ENCODE results near the gene NOL3. TPM values are rescaled to one million over a fixed set of nuclear protein-coding genes. Genes with fewer than 3 reads are reported as not detected.
A peak's percentile ranks its signal among the peaks of the same experiment; 100 is the strongest.

The NOL3 gene
- total RNA-seq, 6 experiments from 2014 or later: 21.5 to 44.3 (median 28.1) TPM

DNA sequence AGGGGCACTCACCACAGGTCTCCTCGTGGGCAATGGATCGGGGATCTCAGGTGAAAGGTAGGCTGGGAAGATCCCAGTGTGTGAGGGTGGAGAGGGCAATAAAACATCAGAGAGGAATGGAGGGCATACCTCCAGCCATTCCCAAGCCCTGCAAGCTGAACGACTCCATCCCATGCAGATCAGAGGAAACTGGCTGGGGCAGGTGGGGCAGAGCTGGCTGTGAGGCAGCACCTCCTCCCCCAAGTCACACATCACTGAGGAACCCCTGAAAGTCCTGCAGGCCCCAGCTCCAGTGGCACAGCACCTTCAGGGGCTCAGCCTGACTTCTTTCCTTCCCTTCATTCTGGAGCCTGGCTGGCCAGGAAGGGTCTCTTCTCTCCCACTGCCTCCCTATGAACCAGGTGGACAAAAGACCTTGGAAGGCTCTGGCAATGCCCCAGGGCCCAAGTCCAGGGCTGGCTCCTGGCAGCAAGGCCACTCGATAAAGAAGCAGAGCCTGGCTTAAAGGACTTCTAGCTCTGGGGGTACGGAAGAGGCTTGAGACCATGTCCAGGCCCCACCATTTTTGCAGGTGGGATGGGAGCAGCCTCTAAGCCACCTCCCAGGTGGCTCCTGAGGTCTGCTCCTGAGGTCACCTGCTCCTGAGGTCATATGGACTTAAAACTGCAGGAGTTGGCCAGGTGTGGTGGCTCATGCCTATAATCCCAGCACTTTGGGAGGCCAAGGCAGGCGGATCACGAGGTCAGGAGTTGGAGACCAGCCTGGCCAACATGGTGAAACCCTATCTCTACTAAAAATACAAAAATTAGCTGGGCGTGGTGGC, 43.1 kb downstream of the NOL3 start:
- intact Hi-C loops (cut with DNase I): no loop called here
- no peak for ATAC-seq
- H3K4me1 ChIP-seq: peaks cover 0 to 31% (median 8%) of the 10 kb centered on the region in 4 donors
- no peak overlapping the region for H3K27ac ChIP-seq
- TF ChIP-seq POLR2A (IDR thresholded peaks at IDR 0.05) (no peak), CTCF (IDR thresholded peaks at IDR 0.05) (no peak)
- no peak overlapping the region for H3K4me3 ChIP-seq
- no peaks in the 10 kb centered on the region for H3K27me3 ChIP-seq
- H3K36me3 ChIP-seq: no peaks in the 10 kb centered on the region
- H3K9me3 ChIP-seq: no peaks in the 10 kb centered on the region
- DNase-seq: no peak
- WGBS (ENCODE audit: insufficient coverage, low coverage, low lambda C conversion rate, missing lambda C conversion rate): 44% methylated on average over 3 of the region's 8 CpGs

DNA sequence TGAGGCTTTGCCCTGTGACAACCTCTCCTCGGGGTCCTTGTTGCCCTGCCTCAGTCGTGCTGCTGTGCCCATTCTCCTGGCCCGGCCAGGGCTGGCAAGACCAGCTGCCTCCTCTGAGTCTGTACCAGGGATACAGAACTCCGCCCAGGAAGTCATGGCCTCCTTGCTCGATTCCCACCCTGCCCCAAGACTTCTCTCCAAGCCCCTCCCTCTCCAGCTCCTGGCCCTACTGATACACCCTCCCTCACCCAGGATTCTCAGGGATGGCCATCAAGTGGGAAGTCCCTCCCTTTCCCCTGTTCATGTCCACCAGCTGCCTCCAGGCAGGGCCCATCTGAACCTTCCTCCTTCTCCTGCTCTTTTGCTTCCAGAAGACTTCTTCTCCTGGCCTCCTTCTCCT, 45.4 kb downstream of the NOL3 start:
- WGBS (ENCODE audit: insufficient coverage, low coverage, low lambda C conversion rate, missing lambda C conversion rate): 94% methylated on average over 5 of the region's 5 CpGs
- H3K36me3 ChIP-seq: no peaks in the 10 kb centered on the region
- no peaks in the 10 kb centered on the region for H3K9me3 ChIP-seq
- intact Hi-C loops (cut with DNase I): no loop called here
- H3K27me3 ChIP-seq: no peaks in the 10 kb centered on the region
- DNase-seq (no peak), ATAC-seq (no peak)
- no peak overlapping the region for H3K4me3 ChIP-seq
- H3K27ac ChIP-seq: no peak overlapping the region
- peaks cover 0 to 21% (median 8%) of the 10 kb centered on the region in 4 donors for H3K4me1 ChIP-seq
- TF ChIP-seq CTCF (IDR thresholded peaks at IDR 0.05) (no peak), POLR2A (IDR thresholded peaks at IDR 0.05) (no peak)

GRCh38 chr16:67216612-67217490, 46.5 kb downstream of the NOL3 start:
- H3K4me3 ChIP-seq: no peak overlapping the region
- peak overlapping the region in 1 of 3 donors; percentile 7 for H3K27ac ChIP-seq
- DNase-seq (peak in 1 of 3 donors; percentile 67), ATAC-seq (peak; percentile 67 to 80 (median 77))
- H3K36me3 ChIP-seq: no peaks in the 10 kb centered on the region
- H3K4me1 ChIP-seq: peaks cover 0 to 17% (median 8%) of the 10 kb centered on the region in 4 donors
- no peak for TF ChIP-seq CTCF (IDR thresholded peaks at IDR 0.05)
- TF ChIP-seq POLR2A (IDR thresholded peaks at IDR 0.05): no peak
- intact Hi-C loops (cut with DNase I): no loop called here
- 65% methylated on average over 16 of the region's 18 CpGs for WGBS (ENCODE audit: insufficient coverage, low coverage, low lambda C conversion rate, missing lambda C conversion rate)
- no peaks in the 10 kb centered on the region for H3K27me3 ChIP-seq
- H3K9me3 ChIP-seq: no peaks in the 10 kb centered on the region

- Histone ChIP-seq H3K36me3 (peaks cover 0 to 7% (median 0%) of the 10 kb centered on the region in 4 donors), H3K4me3 (no peak overlapping the region), H3K27me3 (no peaks in the 10 kb centered on the region), H3K9me3 (no peaks in the 10 kb centered on the region), H3K27ac (peak overlapping the region in 1 of 3 donors; percentile 35), H3K4me1 (peaks cover 0 to 27% (median 3%) of the 10 kb centered on the region in 4 donors)
- TF ChIP-seq POLR2A (IDR thresholded peaks at IDR 0.05) (no peak), CTCF (IDR thresholded peaks at IDR 0.05) (no peak)
- intact Hi-C loops (cut with DNase I): no loop called here
- DNase-seq (no peak), ATAC-seq (peak in 3 of 4 donors; percentile 28 to 70 (median 43))
- WGBS (ENCODE audit: insufficient coverage, low coverage, low lambda C conversion rate, missing lambda C conversion rate): 14% methylated on average over 3 of the region's 3 CpGs
These were observed 53.7 kb downstream of the NOL3 start for GRCh38 chr16:67223992-67224391.

MicroRNA genes within 50 kb of the gene (microRNA counts, 767-probe panel; counts per million panel counts)
- 237 counts per million for microRNA hsa-miR-328

Small RNA genes lying within 50 kb of the gene (microRNA-seq; reads per million reads assigned to microRNA genes)
- 170 to 199 reads per million in 2 donors for gene MIR328

Small RNA genes lying within 50 kb of the gene (small RNA-seq; reads per million reads assigned to genes)
- 2.5 to 4.7 reads per million in 2 experiments for gene MIR328

Other genes starting within 250 kb of the NOL3 start
- gene RRAD, start 245.0 kb upstream of the NOL3 start, total RNA-seq: 1 to 10 TPM in 3 of 6 experiments, under 1 TPM in 2, not detected in 1; 0.51 to 7.7 (median 3.0) TPM
- gene CIAO2B, start 236.1 kb upstream of the NOL3 start, total RNA-seq: 100 to 1,000 TPM in 2 of 6 experiments, 10 to 100 TPM in 4; 40.6 to 111 (median 47.4) TPM
- 100 to 1,000 TPM; 226 to 357 (median 263) TPM for gene CES2, start 235.0 kb upstream of the NOL3 start, total RNA-seq
- 10 to 100 TPM; 19.1 to 82.4 (median 35.9) TPM for gene CES3, start 209.3 kb upstream of the NOL3 start, total RNA-seq
- 10 to 100 TPM in 4 of 6 experiments, 1 to 10 TPM in 2; 5.2 to 54.7 (median 15.3) TPM for gene CES4A, start 181.9 kb upstream of the NOL3 start, total RNA-seq
- 10 to 100 TPM in 5 of 6 experiments, 1 to 10 TPM in 1; 7.9 to 23.3 (median 18.9) TPM for gene CBFB, start 141.4 kb upstream of the NOL3 start, total RNA-seq
- gene PHAF1, start 60.6 kb upstream of the NOL3 start, total RNA-seq: 10 to 100 TPM; 22.3 to 45.1 (median 32.4) TPM
- gene B3GNT9, start 19.5 kb upstream of the NOL3 start, total RNA-seq: 1 to 10 TPM in 5 of 6 experiments, under 1 TPM in 1; 0.95 to 3.9 (median 1.7) TPM
- 10 to 100 TPM in 4 of 6 experiments, 1 to 10 TPM in 2; 9.5 to 16.3 (median 10.6) TPM for gene TRADD, start 10.6 kb upstream of the NOL3 start, total RNA-seq
- gene FBXL8, start 10.6 kb upstream of the NOL3 start, total RNA-seq: 10 to 100 TPM in 4 of 6 experiments, 1 to 10 TPM in 2; 6.1 to 15.0 (median 11.6) TPM
- 10 to 100 TPM; 10.4 to 44.1 (median 30.1) TPM for gene HSF4, start 5.8 kb upstream of the NOL3 start, total RNA-seq
- 10 to 100 TPM in 2 of 6 experiments, 1 to 10 TPM in 4; 3.5 to 13.8 (median 9.3) TPM for gene MATCAP1, start 13.4 kb downstream of the NOL3 start, total RNA-seq
- gene EXOC3L1, start 19.6 kb downstream of the NOL3 start, total RNA-seq: 1 to 10 TPM; 1.8 to 4.3 (median 2.5) TPM
- gene E2F4, start 21.6 kb downstream of the NOL3 start, total RNA-seq: 10 to 100 TPM; 14.4 to 36.4 (median 22.4) TPM
- gene ELMO3, start 28.6 kb downstream of the NOL3 start, total RNA-seq: 1 to 10 TPM; 1.8 to 8.0 (median 4.6) TPM
- gene TMEM208, start 56.6 kb downstream of the NOL3 start, total RNA-seq: 10 to 100 TPM; 32.6 to 58.7 (median 40.5) TPM
- gene FHOD1, start 76.9 kb downstream of the NOL3 start, total RNA-seq: 1 to 10 TPM; 2.3 to 9.6 (median 3.5) TPM
- gene SLC9A5, start 78.4 kb downstream of the NOL3 start, total RNA-seq: under 1 TPM; 0.06 to 0.53 (median 0.15) TPM
- under 1 TPM; 0.09 to 0.53 (median 0.20) TPM for gene PLEKHG4, start 109.0 kb downstream of the NOL3 start, total RNA-seq
- not detected for gene KCTD19, start 156.2 kb downstream of the NOL3 start, total RNA-seq
- not detected for gene LRRC36, start 156.3 kb downstream of the NOL3 start, total RNA-seq
- under 1 TPM in 5 of 6 experiments, not detected in 1; 0.24 to 0.65 (median 0.37) TPM for gene TPPP3, start 223.0 kb downstream of the NOL3 start, total RNA-seq
- 1 to 10 TPM; 1.2 to 4.0 (median 1.8) TPM for gene ZDHHC1, start 245.9 kb downstream of the NOL3 start, total RNA-seq

Data from right lobe of liver (tissue), 6 donors.